ENCODE measurements around the gene OTULIN.

Gene OTULIN

DNA sequence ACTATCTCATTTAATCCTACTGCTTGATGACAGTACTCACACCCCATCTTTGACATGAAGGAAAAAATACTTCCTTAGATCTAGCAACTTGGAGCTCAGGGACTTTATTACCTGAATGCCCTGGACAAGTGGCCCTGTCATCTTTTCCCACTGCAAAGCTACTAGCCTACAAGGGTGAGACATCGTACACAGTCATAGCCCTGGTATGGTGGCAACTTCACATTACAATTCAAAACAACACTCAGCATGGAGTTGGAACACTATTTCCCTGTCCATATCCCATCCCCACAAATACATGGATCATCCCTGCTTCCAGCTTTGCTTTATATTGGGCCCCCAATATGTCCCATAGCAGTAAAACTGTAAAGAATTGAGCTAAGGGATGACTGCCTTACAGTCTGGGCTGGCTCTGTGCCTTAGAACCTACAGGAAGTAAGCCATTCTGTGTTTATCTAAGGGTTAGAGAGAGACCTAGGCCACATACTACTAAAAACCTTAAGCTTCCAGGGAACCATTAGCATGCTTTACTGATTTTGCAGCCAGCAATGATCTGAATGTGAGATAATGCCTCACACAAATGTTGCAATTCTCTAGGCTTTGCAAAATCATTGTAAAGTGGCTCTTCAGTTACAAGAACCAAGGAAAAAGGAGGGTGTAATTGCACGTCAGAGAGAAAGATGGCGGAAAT is 55.9 kb downstream of the OTULIN start:
- DNase-seq (ENCODE audit: low read depth, low spot score): no peak

DNA sequence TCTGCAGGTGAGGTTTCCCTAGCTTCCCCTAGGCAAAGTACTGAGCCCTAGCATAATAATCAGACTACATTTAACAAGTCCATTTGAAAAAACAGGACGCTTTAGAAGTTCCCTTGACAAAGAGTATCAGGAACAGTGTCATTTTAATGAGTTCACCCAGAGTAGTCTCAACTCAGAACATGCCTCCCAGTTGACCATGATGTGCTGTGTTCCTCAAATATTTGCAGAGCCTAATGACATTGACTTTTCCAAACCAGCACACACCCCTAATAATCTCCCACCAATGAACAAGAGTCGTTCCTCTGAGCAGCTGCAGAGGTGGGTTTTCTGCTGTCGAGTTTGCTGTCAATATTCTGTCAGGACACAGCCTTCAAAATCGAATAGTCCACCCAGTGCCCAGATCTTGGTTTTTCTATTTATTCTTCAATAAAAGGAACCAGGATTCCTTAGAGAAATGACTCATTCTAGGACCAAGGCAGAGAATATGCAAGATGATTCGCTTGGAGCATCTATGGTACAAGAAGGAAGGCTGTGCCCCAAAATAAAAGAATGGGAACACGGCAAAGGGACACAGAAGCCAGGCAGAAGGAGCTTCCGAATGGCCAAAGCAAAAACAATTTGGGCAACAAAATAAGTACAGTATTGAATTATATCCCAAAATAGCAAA is 57.6 kb downstream of the OTULIN start:
- no peak for DNase-seq (ENCODE audit: low read depth, low spot score)

DNA sequence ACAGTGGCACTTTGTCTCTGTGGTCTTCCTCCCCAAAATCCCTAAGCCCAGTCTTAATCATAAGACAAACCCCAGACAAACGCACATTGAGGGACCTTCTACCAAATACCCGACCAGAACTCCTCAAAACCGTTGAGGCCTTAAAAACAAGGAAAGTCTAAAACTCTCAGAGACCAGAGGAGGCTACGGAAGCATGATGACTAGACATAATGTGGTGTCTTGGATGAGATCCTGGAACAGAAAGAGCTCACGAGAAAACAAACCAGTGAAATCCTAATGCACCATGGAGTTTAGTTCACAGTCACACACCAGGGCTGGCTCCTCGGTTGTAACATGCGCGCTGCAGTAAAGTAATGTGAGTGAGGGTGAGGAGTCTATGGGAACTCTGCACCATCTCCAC is 58.4 kb downstream of the OTULIN start:
- no peak for DNase-seq (ENCODE audit: low read depth, low spot score)

DNA sequence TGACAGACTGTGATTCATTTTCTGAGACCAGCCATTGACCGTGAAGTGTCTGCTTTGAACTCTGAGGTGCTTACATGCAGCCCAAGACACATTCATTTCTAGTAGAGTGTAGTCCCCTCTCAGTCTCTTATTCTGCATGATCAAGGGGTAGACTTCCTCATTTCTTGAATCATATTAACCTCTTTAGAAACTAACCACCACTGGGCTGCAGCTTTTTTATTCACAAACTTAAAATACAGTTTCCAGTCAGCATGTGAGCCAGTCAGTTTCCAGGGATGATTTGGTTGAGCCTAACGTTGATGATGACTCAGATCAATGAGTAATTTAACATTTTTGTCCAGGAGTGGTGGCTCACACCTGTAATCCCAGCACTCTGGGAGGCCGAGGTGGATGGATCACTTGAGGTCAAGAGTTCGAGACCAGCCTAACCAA is 59.2 kb downstream of the OTULIN start:
- DNase-seq (ENCODE audit: low read depth, low spot score): no peak

DNA sequence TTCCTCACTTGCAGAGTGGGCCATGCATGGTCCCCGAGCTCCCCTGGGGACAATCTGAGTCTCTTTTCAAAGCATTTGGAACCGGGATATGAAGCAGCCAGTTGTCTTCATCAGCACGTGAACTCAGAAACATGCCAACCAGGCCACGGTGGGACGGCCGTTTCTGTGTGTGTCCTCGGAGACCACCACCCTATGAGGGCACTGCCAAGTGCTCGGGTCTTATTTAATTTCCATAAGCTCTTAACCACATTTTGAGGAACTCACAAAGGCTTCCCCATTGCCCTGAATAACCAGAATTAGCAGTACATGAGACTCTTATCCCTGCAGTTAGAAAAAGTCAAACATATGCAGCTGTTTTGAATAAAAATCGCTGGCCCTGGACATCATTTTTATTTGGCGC is 60.1 kb downstream of the OTULIN start:
- DNase-seq (ENCODE audit: low read depth, low spot score): no peak

DNA sequence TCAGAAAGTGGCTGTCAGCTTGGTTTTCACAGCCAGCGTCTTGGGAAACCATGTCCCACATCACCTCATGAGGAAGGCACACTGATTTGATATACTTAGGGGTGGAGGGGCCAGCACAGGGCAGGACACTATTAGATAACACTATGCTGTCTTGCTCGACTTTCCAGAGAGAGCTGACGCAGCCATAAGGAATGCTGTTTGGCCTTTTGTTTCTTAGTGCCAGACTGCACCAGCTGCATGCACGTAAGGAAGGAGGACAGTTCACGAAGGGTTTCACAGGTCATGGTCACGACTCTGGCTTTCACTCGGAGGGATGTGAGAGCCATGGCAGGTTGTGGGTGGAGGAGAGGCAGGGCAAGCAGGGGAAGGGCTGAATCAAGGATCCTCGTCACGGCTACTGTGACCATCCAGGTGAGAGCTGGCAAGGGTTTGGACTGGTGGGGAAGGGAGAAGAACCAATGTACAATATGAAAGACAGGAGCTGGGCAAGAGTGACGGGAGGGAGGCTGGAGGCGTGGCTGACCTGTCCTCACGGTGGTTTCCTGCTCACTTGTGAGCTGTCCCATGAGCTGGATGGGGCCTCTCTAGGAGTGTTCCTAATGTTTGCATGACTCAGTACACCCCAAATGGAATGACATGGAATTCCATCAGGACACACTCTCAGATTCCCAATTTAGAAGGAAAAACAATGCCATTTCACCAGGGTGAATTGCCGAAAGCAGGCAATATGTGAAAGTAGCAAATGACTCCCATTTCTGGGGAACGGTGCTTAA is 61.7 kb downstream of the OTULIN start:
- DNase-seq (ENCODE audit: low read depth, low spot score): no peak

DNA sequence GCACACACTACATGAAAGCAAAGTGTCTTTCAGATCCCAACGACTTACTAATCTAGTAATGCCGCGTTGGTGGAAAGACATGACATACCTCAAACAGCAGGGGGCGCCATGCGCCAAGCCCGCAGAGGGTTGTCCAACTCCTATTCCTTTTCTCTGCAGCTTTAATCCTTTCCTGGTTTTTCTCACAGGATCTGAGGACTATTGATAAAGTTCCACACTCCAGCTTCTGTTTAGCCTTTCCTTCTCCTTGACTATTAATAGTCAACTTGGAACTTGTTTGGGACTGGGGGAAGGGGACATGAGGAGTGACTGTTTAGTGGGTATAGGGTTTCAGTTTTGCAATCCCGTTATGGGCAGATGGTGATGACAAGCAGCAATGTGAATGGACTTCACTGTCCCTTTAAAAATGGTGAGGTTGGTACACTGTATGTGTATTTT is 62.9 kb downstream of the OTULIN start:
- no peak for DNase-seq (ENCODE audit: low read depth, low spot score)

DNA sequence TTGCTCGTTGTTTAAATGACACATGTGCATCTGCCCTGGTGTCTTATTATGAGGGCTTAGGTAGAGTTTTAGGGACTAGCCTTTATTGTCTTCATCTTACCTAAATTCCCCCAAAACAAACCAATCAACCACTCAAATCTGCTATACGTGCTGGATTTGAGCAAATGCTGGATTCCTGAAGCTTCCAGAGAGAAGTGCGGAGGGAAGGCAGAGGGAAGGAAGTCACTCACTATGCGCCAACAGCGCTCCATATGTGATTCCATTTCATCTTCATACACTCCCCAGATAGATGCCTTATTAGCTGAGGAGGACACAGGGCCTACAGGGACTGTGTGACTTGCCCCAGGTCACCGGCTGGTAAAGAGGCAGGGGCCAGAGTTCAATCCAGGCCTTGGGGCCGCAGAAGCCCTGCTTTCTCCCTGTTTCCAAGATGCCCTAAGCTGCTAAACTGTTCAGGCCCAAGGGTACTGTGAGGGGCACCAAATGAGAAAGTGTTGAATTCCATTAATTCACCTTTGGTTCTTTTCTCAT is 63.5 kb downstream of the OTULIN start:
- no peak for DNase-seq (ENCODE audit: low read depth, low spot score)

DNA sequence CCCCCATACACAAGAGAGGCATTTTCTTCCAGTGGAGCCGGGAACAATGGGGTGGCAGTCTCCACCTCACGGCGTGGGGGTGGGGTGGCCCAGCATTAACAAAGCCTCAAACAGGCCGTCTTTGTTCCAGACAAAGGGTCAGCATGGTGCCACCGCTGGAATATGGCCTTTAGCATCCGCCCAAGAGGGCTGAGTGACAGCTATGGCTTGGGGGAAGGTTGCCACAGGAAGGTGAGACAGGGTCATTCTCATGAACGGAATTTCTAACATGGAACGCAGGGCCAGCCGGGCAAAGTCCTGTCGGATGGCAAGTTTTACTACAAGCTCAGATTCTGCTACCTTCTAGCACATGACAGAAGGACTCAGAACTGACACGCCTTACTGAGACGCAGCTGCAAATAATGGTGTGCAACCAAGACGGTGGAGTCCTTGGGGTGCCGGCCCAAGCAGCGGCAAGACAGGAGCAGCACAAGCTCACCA is 64.0 kb downstream of the OTULIN start:
- peak; percentile 90 for DNase-seq (ENCODE audit: low read depth, low spot score)

DNA sequence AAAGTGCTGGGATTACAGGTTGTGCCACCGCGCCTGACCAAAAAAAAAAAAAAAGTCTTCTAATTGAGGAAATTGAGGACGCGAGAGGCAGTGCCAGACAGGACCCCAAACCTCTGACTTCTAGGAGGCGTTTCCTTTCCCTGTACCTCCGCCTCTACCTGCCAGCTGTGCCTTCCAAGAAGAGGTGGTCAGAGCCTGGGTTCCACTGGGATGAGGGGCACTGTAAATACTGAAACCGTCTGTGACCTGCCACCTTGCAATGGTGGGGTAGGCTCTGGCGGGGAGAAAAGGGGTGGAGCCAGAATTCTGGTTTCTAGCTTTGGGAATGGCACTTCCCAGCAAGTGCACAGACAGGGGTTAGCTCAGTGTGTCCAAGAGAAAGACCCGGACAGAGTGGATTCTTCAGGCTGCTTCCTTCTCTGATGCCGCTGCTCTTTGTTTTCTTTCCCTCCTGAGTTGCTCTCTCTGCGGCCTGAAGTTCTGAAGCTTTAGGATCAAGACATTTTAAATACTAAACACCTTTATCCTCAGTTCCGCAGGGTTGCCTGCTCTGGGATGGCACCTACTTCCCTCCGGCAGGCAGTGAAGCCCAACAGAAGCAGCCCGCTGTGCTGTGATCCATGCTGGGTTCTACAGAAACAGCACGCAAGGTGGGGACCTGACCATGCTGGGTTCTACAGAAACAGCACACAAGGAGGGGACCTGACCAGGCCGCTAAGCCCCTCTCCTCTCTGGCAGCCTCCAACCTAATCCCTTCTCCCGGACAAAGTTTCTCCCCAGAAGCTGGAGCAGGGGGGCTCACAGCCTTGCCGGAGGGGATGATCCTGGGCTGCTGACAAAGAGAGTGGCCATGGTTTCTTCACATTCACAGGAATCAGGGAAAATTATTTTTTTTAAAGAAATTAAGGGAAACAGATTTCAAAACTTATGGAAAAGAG is 65.2 kb downstream of the OTULIN start:
- no peak for DNase-seq (ENCODE audit: low read depth, low spot score)

DNA sequence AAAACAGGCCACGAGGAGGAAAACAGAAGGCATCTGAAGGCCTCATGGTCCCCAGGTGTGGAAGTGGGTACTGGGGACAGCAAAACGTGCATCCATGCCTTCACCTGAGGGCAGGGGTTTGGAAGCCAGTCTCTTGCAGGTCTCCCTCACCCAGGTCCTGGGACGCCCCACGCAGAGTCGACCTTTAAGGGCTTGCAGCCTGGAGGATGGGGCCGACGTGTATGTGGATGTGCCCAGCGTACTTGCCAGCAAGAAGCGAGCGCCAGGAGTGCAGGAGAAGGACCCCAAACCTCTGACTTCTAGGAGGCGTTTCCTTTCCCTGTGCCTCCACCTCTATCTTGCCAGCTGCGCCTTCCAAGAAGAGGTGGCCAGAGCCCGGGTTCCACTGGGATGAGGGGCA is 65.9 kb downstream of the OTULIN start:
- no peak for DNase-seq (ENCODE audit: low read depth, low spot score)

DNA sequence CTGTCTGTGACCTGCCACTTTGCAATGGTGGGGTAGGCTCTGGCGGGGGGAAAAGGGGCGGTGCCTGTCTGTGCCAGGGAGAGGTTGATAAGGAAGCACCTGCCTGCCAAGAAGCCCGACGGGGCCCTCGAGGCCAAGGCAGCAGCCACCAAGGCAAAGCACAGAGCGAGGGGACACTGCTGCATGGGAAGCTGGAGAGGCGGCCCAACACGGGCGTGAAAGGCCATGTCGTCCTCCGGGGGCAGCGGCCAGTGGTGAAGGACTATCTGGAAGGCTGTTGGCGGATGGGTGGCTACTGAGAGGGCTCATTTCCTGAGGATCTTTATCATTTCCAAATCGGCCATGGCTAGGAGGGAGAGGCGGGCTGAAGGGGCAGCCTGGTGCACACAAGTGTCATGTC is 66.4 kb downstream of the OTULIN start:
- DNase-seq (ENCODE audit: low read depth, low spot score): no peak

DNA sequence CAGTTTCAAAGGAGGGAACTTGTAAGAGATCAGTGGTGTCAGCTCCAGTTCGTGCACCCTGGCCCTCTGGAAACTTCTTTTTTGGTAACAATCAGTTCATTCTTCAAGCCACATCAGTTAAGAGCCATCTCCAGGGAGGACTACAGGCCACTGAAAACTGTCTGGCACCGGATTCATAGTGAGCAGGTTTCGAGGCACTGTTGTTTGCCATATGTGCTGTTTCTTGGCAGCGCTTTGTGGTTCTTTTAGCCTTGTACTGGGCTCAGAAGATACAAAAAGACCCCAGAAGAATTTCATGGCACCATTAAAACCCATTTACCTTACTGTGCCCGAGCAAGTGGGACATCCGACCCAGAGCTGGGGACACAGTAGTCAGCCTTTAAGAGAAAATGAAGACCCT is 68.5 kb downstream of the OTULIN start:
- no peak for DNase-seq (ENCODE audit: low read depth, low spot score)

DNA sequence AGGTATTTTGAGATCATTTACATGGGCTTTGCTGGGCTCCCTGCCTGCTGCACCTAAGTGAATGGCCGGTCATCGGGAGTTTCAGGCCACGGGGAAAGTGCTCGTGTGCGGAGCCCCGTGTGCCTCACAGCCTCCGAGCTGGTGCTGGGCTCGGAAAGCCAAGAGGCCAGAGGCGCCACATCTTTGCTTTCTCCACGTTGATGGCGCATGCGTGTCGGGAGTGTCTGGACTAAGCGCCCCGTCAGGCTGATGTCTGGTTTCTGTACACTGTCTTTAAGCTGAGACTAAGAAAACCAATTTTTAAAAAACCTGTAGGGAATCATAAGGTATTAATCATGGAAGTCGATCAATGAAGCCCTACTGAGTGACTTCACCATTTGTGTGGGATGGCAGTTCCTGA is 69.1 kb downstream of the OTULIN start:
- no peak for DNase-seq (ENCODE audit: low read depth, low spot score)

DNA sequence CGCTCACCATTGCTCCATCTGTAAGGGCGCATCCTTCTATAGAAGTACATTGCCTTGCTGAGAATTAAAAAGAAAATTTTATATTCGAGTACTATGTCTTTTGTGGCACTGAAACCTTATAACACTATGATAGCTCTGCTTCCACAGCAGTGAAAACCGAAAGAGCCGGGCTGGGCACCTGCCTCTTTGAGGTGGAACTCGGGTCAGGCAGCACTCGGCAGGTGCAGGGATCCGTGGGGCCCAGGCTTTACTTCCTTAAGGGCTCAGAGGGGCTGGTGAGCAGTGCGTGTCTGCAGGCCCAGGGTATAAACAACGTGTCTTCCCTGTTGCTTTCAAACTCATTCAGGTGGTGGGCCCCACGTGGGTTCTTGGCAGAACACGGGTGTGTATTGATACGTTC is 69.9 kb downstream of the OTULIN start:
- no peak for DNase-seq (ENCODE audit: low read depth, low spot score)

DNA sequence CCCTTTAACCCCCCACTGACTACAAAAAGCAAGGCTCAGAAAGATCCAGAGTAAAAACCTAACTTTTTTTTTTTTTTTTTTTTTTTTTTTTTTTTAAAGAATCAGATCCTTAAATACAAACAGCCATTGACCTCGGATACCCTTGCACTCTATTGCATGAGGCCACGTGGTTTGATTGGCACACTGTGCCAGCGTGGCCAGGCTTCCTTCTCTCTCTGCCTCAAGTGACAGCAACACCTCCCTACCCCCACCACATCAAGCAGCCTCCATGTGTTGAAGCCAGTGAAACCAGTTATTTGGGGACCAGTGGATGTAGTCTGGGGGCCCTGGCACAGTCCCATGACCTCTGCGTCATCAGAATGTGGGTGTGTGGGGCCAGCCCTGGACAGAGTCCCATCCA is 71.4 kb downstream of the OTULIN start:
- DNase-seq (ENCODE audit: low read depth, low spot score): no peak

DNA sequence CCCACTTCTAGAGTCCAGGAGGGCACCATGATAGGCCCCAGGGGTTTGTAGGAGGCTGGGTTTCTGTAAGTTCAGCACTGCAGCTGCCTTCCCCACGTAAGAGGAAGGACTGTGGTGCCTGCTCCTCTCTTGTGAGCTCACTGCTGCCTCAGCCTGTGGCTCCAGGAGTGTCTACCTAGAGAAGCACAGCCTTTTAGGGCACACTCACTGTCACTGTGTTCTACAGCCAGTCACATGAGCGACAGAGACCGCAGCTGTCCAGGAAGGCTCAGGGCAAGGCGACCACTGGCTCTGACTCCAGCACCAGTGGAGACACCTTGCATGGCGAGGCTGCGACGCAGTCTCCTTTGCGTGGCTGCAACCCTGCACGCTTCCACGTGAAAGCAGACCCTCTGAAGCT is 72.8 kb downstream of the OTULIN start:
- DNase-seq (ENCODE audit: low read depth, low spot score): no peak

DNA sequence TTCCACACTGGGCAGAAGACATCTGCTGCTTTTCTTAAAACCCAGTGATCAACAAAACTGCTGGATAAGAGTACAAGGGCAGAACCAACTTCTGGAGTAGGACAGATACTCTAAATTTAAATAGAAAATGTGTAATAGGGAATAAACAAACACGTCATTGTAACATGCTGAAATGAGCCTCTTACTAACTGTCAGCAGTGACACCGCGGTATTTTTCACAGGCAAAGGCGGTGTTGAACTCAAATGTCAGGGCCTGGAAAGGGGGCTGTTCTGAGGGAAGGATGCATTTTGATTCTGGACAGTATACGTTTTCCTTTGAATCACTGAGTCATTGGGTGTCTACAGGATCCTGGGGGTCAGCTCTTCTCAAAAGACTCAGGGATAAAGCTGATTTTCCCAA is 73.5 kb downstream of the OTULIN start:
- no peak for DNase-seq (ENCODE audit: low read depth, low spot score)

DNA sequence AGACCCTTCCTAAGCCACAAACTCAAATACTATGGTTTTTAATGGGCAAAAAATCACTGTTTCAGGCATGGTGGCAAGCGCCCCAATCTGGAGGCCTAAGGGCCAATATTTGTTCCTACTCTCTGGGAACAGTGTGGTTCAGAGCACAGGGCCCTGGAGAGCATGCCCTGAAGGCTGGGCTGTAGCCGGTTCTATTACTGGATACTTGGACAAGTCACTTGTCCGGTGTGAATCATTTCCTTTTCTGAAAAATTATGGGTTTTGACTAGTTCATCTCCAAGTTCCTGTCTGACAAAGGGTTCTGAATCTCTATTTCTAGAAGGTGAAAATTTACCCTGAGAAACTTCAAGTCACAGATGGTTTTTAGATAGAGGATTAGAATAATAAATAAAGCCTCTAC is 75.0 kb downstream of the OTULIN start:
- no peak for DNase-seq (ENCODE audit: low read depth, low spot score)

DNA sequence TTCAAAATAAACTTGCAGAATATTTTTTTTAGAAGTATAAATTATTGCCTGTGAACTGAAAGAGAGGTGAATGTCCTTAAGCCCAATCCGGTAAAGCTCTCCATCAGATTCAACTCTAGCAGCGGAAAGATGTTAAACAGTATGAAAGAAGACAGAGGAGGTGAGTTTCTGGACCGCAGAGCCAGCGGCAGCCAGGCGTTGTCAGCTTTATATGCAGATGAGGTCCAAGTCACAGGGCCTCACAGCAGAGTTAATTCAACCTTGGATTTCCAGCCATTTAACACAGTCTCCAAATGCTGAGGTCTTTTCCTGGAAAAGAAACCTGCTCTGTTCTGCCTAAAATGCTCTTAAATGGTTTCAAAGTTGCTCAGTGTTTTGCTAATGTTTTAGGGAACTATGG is 75.5 kb downstream of the OTULIN start:
- DNase-seq (ENCODE audit: low read depth, low spot score): no peak

DNA sequence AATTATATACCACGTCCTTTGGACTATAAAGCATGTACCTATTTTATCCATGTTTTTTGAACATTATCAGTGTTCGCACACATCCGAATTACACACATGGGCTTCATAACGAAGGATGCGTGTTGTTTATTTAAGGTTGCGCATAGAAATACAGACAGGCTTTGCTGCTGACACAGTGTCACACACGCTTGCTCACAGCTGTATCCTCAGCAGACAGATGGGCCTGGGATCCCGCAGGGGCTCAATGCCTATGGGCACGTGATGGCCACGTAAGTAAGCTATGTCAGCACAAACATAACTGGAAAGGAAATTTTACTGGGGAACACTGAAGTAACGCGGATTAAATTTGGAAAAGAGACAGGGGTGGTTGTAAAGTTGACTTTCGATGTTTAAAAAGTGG is 76.6 kb downstream of the OTULIN start:
- DNase-seq (ENCODE audit: low read depth, low spot score): no peak
